H1 (cell line): ENCODE results near the gene CNDP2. TPM values are rescaled to one million over a fixed set of nuclear protein-coding genes. Genes with fewer than 3 reads are reported as not detected.

Experiments used
- ASH2L ChIP-seq: fragments of 200-600, 300-600 bp; sonication (generic); IDR thresholded peaks from one replicate; pipeline ENCODE4 v1.7.1; 2017; ENCODE audit warnings: low read length
- ATF2 ChIP-seq: IDR thresholded peaks from 2 replicates; pipeline ENCODE4 v1.6.1; 2012; ENCODE audit warnings: low read length, inconsistent platforms
- BRCA1 ChIP-seq: IDR thresholded peaks from 2 replicates; pipeline ENCODE4 v1.6.1; 2012; ENCODE audit warnings: low read depth, low read length, improper control_type of control experiment
- CEBPB ChIP-seq: IDR thresholded peaks from 2 replicates; pipeline ENCODE4 v1.6.1; 2012; ENCODE audit warnings: low read depth, low read length
- CHD7 ChIP-seq: fragments of 300-600 bp; sonication (generic); IDR thresholded peaks from 2 replicates; pipeline ENCODE4 v1.7.1; 2012; ENCODE audit warnings: low read length, moderate library complexity, mild to moderate bottlenecking, inconsistent platforms; ENCODE audit not compliant: insufficient replicate concordance
- CREB1 ChIP-seq: IDR thresholded peaks from 2 replicates; pipeline ENCODE4 v1.6.1; 2012; ENCODE audit warnings: inconsistent platforms
- HDAC2 ChIP-seq, 2 experiments: fragments of 300-600 bp in 1 of 2; sonication (generic) in 1 of 2; IDR thresholded peaks; 2 replicates each; pipeline ENCODE4 v1.6.1; 2011 to 2012; ENCODE audit warnings: low read depth in 2 of 2, low read length in 2 of 2, mild to moderate bottlenecking in 2 of 2, moderate library complexity in 2 of 2, borderline replicate concordance in 1 of 2, inconsistent platforms in 1 of 2
- SIRT6 ChIP-seq: IDR thresholded peaks from one replicate; pipeline ENCODE4 v1.7.1; 2012; ENCODE audit warnings: low read length, inconsistent platforms
- SUZ12 ChIP-seq: fragments of 200-600 bp; sonication (generic); IDR thresholded peaks from 2 replicates; pipeline ENCODE4 v1.6.1; 2012; ENCODE audit warnings: mild to moderate bottlenecking, inconsistent platforms, low read length, moderate library complexity, mixed read lengths
- TCF12 ChIP-seq: IDR thresholded peaks from 2 replicates; pipeline ENCODE4 v1.6.1; 2011; ENCODE audit warnings: low read depth, mild to moderate bottlenecking, low read length
- polyA plus RNA-seq, 7 experiments: library from polyadenylated mRNA; depleted of rRNA in 3 of 7; stranded (reverse) in 5 of 7; unstranded in 2 of 7; fragments of >200 nt in 5 of 7; fragments of 200-250 nt in 2 of 7; gene quantifications; 1 replicate in 5 of 7; 2 replicates in 1 of 7; 4 replicates in 1 of 7; pipeline versions ENCODE4 v1.2.1 to v1.2.3, GENCODE V29; 2011 to 2013; ENCODE audit warnings: missing spikeins in 2 of 7, mixed read lengths in 2 of 7
- total RNA-seq: library from RNA; stranded (reverse); fragmentation: NEBNext Ultra II Directional; extraction: Animal tissue kit (Norgen Biotek cat#: 25700); gene quantifications from 2 replicates; pipeline ENCODE4 v1.2.1, GENCODE V29; 2021

The CNDP2 gene
- total and polyA plus RNA-seq, 2 of the 8 experiments (the other 6 are each of a cell fraction or from before 2014, with no cell fraction given), result 71.8 to 243 TPM

DNA sequence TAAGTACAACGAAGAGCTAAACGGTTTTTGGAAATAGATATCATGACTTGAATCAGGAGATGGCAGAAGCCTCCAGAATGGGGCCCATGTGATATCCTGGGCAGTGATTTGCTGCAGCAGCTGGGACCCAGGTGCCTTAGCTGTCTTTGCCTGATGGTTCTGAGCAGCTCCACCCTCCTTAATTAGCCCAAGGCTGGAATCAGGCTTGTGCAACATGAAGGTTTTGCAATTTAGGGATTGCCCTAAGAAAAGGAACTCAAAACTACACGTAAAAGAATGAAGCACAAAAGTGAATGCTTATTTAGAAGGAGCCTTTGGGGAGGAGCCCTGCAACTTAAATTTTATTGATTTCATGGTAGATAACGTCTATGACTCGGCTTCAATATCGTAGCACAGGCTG, 17.3 kb upstream of the CNDP2 start (continued):
- no peak for TF ChIP-seq CHD7
- no peak for TF ChIP-seq TCF12
- no peak for TF ChIP-seq HDAC2 (IDR thresholded peaks at IDR 0.05; ENCODE audit: borderline replicate concordance in 1 of 2, low read depth in 2 of 2, low read length in 2 of 2)
- TF ChIP-seq BRCA1, result no peak
- no peak for TF ChIP-seq CEBPB
- TF ChIP-seq ATF2, result no peak
- no peak for TF ChIP-seq SUZ12
- TF ChIP-seq ASH2L, result no peak
- no peak for TF ChIP-seq SIRT6
- TF ChIP-seq CREB1, result no peak
